Upper lobe of right lung (tissue), 1 donor: ENCODE data around the gene GALNT9. TPM values are rescaled to one million over a fixed set of nuclear protein-coding genes. Genes with fewer than 3 reads are reported as not detected.
"Not testable (repeated sequence)": the region's sequence is repeated elsewhere in the genome, so short reads cannot be mapped to it uniquely, and the experiment has no call there.

ENCODE experiments used
- ATAC-seq: fragments of 200-7000 bp; cut with Tn5 transposase; one replicate; pipeline ENCODE4 v1.9.1; 2020; ENCODE audit warnings: mild to moderate bottlenecking, moderate library complexity
- DNase-seq: peaks from one replicate; pipeline ENCODE4 v3.0.0-alpha.2; 2020
- H3K27ac ChIP-seq: fragments of 200-600 bp; one replicate; pipeline ENCODE4 v1.8.0; 2022
- H3K27me3 ChIP-seq: fragments of 200-600 bp; one replicate; pipeline ENCODE4 v1.8.0; 2022; ENCODE audit warnings: mild to moderate bottlenecking
- H3K36me3 ChIP-seq: fragments of 200-600 bp; one replicate; pipeline ENCODE4 v1.8.0; 2022
- H3K4me1 ChIP-seq: fragments of 200-600 bp; one replicate; pipeline ENCODE4 v1.8.0; 2022
- H3K4me3 ChIP-seq: fragments of 200-600 bp; one replicate; pipeline ENCODE4 v1.8.0; 2022; ENCODE audit warnings: mild to moderate bottlenecking
- H3K9me3 ChIP-seq: fragments of 200-600 bp; one replicate; pipeline ENCODE4 v1.8.0; 2022
- CTCF ChIP-seq: fragments of 200-600 bp; IDR thresholded peaks from one replicate; pipeline ENCODE4 v1.8.0; 2022; ENCODE audit warnings: antibody characterized with exemption
- intact Hi-C: fragments of 100-400 bp; cut with DNase I; formaldehyde crosslinking; loops from one replicate; pipeline ENCODE4 v1.11.0; 2022
- total RNA-seq: library from RNA; stranded (reverse); fragmentation: NEBNext Ultra II Directional; extraction: Animal tissue kit (Norgen Biotek cat#: 25700); gene quantifications from one replicate; pipeline ENCODE4 v1.2.1, GENCODE V29; 2021
- donor health status: DM: no; HTN: yes; CAD: no; lungs with severe emphysema.

Gene GALNT9
- total RNA-seq, 1 donor from 2014 or later, result 1.6 TPM

GRCh38 chr12:132269271-132269968 lies 60.0 kb downstream of the GALNT9 start:
- Histone ChIP-seq H3K27ac (no peak overlapping the region), H3K4me1 (no peaks in the 10 kb centered on the region), H3K9me3 (no peaks in the 10 kb centered on the region), H3K27me3 (peaks cover 7% of the 10 kb centered on the region), H3K36me3 (no peaks in the 10 kb centered on the region), H3K4me3 (no peak overlapping the region)
- no peak for DNase-seq
- intact Hi-C loops, result no loop called here
- no peak for TF ChIP-seq CTCF
- no peak for ATAC-seq

GRCh38 chr12:132268674-132269073 lies 60.7 kb downstream of the GALNT9 start:
- Histone ChIP-seq H3K27ac (no peak overlapping the region), H3K27me3 (no peaks in the 10 kb centered on the region), H3K4me1 (no peaks in the 10 kb centered on the region), H3K9me3 (no peaks in the 10 kb centered on the region), H3K36me3 (no peaks in the 10 kb centered on the region), H3K4me3 (no peak overlapping the region)
- no peak for DNase-seq
- intact Hi-C loops, result no loop called here
- no peak for ATAC-seq
- TF ChIP-seq CTCF, result no peak

GRCh38 chr12:132267873-132268272 lies 61.5 kb downstream of the GALNT9 start:
- Histone ChIP-seq H3K4me3 (no peak overlapping the region), H3K9me3 (no peaks in the 10 kb centered on the region), H3K27ac (no peak overlapping the region), H3K36me3 (no peaks in the 10 kb centered on the region), H3K4me1 (no peaks in the 10 kb centered on the region), H3K27me3 (no peaks in the 10 kb centered on the region)
- no peak for TF ChIP-seq CTCF
- ATAC-seq, result no peak
- intact Hi-C loops, result no loop called here
- no peak for DNase-seq

GRCh38 chr12:132266802-132267201 lies 62.6 kb downstream of the GALNT9 start:
- intact Hi-C loops, result no loop called here
- no peaks in the 10 kb centered on the region for H3K9me3 ChIP-seq
- ATAC-seq (no peak), DNase-seq (no peak)
- H3K4me1 ChIP-seq, result no peaks in the 10 kb centered on the region
- no peaks in the 10 kb centered on the region for H3K27me3 ChIP-seq
- no peak for TF ChIP-seq CTCF
- no peak overlapping the region for H3K27ac ChIP-seq
- no peaks in the 10 kb centered on the region for H3K36me3 ChIP-seq
- H3K4me3 ChIP-seq, result no peak overlapping the region

GRCh38 chr12:132266370-132266769 lies 63.0 kb downstream of the GALNT9 start:
- H3K4me1 ChIP-seq, result no peaks in the 10 kb centered on the region
- intact Hi-C loops, result no loop called here
- no peaks in the 10 kb centered on the region for H3K36me3 ChIP-seq
- H3K4me3 ChIP-seq, result no peak overlapping the region
- no peaks in the 10 kb centered on the region for H3K27me3 ChIP-seq
- ATAC-seq, result no peak
- no peak for DNase-seq
- H3K27ac ChIP-seq, result no peak overlapping the region
- TF ChIP-seq CTCF, result no peak
- H3K9me3 ChIP-seq, result no peaks in the 10 kb centered on the region

GRCh38 chr12:132265822-132266221 lies 63.6 kb downstream of the GALNT9 start:
- H3K27ac ChIP-seq, H3K9me3 ChIP-seq, H3K27me3 ChIP-seq, H3K4me1 ChIP-seq, H3K36me3 ChIP-seq, ATAC-seq, intact Hi-C loops, DNase-seq, H3K4me3 ChIP-seq: not testable (repeated sequence)
